Stimulated activated CD4-positive, alpha-beta T cell treated with anti-CD3 and anti-CD28 coated beads, TNF-alpha, amount 100 ng/mL, for 1 hour (primary cell): ENCODE results near the gene DSCAM.

Experiments
- DNase-seq, 3 donors: peaks; one replicate each; pipeline ENCODE4 v3.0.0-alpha.2; 2020; ENCODE audit warnings: low read depth in 3 of 3, low spot score in 1 of 3

DSCAM gene

DNA sequence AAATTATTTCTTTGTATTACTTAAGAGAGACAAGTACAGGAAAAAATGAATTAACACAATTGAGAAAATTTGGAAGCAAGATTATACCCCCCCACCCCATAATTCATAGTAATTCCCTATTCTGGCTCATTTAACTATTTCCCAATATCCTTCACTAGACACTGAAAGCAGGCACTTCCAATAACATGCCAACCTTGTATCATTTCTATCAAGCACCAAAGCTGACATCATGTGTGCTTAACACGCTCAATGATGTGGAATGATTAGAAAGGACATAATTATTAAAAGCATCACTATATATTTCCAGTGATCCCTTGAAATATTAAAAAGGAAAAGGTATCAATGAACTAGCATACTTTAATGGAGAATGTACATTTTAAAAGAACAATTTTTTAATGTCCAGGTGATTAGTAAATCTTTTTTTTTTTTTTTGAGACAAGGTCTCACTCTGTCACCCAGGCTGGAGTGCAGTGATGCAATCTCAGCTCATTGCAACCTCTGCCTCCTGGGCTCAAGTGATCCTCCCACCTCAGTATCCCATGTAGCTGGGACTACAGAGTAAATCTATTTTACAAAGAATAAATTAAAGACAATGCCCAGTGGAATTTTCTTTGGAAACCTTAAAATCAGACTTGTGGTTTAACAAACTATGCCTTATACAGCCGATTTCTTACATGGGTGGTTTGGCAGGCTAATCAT, 443.9 kb downstream of the DSCAM start:
- no peak for DNase-seq

DNA sequence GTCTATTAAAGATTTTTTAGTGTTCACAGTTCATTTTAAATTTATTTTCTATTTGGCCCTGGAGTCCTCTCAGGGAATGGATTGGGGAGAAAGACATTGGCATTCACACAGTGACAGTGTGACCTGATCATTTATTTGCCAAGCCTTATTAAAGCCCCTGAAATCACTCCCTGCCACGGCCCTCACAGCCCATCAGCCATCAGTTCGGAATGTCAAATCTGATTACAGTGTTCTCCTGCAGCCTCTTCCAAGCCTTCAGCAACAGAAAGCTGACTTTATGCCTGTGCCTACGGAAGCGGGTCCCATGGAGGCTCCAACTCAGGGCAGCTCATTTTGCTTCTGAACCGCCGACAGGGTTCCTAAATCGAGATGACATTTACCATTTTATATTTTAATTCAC, 451.2 kb downstream of the DSCAM start:
- no peak for DNase-seq

DNA sequence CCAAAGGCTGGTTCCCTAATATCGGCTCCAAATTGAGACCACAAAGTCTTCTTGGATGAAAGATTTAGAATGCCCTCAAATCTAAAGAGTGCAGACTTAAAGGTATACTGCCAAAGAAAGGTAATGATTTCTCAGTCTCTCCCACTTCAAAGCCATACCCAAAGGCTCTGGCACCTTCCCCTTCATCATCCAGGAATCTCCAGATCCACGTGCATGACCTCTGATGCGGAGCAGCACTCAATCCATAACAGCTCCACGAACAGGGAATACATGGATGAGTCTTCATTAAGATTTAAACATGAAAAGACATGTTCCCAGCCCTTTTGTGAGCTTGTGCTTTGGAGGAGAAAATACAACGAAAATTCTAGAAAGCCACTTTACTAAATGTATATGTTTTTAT, 453.9 kb downstream of the DSCAM start:
- DNase-seq, result no peak

DNA sequence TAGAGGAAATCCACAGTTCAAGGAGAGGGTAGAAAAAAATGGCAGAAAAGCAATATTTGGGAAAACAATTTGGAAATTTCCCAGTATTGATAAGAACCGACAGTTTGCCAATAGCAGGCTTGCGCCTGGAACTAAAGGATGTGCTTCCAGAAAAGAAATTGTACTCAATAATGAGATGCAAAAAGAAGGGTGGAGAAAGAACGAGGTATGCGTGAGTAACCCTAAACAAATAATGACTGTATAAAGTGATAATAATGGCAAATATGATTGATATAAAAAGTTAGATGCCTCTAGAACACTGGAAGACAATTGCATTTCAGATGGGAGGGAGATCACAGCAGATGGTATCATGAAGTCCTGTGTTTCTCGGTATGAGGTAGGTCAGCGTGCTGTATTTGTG, 458.9 kb downstream of the DSCAM start:
- DNase-seq, result no peak

DNA sequence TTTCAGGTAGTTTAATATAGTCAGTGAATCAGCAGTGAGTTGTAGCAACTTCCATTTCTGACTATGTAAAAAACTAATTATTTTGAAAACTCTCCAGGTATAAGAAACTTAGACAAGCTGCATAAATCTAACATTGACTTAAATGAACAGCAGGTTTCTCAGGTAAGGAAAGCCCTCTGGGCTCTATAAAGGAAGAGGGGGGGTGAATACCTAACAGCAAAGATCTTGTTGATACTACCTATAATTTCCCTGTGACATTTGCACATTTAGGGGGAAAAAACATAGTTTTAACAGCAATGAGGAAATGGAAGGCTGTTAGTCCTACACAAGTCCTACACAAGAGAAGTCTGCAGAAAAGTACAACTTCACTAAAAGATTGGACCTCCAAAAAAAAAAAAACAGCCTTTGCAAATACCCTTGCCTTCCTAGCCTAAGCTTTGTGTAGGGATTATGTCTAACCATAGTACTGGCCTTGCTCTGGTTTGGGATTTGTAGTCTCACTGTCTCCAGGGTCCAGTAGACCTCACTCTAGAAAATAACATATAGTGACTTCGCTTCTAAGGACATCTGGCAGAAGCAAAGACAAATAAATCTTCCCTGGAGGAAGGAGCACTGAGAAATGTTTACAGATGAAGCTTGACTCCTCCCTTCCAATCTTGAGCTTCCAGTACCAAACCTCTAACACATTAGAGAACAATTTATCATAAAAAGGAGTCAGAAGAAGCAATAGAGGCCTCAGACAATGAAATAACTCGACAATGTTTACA, 459.8 kb downstream of the DSCAM start:
- no peak for DNase-seq

DNA sequence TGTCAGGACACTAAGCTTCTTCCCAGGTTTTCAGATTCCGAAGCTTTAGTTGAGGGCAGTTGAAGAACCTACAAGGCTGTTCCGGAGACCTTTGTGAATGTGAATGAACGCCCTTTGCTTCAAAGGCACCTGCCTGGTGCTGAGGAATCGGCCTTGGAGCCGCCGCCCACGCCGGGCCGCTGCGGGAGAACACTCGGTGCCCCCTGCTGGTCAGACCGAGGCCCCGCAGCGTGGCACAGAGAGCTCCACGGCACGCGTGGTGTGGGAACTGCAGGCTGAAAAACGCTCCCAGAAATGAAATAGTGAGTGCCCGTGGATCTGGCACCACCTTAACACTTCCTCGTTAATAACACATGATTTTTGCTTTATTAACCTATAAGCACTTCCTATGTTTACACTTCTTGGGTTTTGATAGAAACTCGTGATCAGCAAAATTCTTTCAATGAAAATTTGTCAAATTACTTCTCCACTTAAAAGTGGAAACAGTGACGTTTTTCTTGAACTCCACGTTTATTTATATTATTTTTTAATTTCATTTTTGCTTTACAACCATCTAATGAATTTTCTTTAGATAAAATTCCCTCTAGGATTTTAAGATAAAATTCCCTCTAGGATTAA, 460.6 kb downstream of the DSCAM start:
- DNase-seq, result peak in 1 of 3 donors; percentile 13

DNA sequence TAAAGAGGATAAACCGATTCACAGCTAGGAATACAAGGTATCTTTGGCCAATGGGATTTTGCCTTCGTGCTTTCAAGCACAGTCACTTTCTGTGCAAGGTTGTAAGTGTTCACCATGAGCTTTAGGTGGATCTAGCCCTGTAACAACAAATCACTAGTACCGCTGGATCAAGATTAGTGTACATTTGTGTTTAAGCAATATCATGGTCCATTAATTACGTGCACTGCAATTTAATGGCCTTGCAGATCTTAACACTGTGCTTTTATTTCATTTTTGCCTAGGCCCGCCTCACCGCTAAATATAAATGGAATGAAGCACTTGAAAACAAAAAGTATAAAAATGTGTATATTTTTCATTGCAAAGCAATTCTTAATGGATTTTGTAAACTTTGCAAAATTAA, 461.1 kb downstream of the DSCAM start:
- no peak for DNase-seq

DNA sequence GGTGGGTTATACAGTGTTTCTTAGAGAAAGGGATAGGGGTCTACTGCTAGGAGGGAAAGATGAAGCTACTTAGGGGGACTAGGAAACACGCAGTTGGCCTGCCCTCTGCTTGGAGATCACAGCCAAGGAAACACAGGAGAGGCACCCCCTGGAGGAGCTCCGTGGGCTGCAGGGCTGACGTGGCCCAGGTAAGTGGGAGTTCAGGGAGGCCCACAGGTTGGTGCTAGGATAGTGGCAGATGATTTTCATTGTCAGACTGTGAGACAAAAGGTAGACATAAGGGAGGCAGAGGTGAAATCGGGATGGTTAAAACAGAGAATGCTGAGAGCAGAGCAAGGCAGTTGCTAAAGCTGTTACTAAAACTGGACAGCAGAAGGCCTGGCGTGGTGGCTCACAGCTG, 463.0 kb downstream of the DSCAM start:
- DNase-seq, result no peak

DNA sequence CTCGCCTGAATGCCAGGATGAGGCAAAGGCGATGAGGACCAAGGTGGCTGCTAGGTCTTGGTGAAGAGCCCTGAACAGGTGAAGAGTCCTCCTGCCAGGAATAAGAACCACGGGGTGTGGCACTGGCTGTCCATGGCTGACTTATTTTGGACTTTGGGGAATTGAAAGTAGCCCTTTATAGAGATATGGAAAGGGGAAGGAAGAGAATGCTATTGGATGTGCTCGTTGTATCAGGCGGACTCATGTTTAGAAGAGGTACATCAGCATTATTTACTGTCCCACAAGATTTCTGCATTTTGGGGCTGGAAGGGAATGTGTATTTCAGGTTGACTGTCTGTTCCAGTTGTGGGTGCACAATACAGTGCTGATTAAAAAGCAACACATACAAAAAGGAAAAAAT, 465.8 kb downstream of the DSCAM start:
- no peak for DNase-seq

DNA sequence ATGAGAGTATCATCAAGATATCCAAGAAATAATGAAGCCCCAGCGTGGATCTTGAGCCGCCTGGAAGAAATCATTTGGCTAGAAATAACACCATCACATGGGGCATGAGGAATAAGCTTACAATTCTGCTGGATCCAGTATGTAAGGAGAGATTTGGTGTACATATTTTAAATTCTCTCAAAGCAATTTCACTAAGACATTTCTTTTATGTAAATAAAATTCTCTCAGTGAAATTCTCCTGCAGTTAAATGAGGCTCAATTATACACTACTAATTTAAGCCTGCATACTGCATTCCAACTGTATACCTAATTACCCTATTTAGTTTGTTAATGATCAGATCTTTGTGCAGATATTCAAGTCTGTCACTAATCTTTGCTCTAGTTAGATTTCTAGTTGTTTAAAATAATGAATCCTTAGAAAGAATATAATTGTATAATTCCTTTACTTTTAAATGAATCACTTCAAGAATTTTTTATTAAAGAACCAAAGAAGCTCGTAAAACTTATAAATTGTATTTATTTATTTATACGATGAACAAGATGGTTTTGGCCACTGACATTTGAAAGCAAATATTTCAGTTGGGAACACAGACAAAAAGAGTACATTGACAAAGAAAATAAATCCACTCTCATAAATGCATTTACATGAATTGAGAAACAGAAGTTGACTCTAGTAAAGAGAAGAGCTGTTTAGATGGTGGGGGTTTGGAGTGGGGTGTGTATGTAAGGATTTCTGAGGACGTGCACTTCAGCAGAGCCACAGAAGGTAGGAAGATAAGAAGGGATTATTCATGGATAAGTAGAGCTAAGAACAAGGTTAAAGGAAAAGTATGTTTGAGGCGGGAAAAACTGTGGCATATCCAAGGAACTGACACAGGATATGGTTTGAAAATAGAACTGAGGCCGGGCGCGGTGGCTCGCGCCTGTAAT, 466.8 kb downstream of the DSCAM start:
- DNase-seq, result no peak

DNA sequence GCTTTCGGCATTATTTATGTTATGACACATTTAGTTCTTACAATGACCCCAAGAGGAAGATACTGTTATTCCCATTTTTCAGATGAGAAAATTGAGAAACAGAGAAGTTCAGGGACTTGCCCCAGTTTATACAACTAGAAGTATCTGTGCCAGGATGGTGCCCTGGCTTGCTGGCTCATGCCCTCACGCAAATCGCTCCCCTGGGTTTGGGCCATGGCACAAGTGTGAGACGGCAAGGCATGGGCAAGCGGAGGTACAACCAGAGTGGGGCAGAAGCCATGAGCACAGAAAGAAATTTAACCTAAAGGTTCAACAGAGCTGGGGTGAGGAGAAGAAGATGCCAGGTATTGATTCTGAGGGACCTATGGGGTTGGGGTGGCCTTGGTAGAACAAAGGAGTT, 469.8 kb downstream of the DSCAM start:
- DNase-seq, result no peak

DNA sequence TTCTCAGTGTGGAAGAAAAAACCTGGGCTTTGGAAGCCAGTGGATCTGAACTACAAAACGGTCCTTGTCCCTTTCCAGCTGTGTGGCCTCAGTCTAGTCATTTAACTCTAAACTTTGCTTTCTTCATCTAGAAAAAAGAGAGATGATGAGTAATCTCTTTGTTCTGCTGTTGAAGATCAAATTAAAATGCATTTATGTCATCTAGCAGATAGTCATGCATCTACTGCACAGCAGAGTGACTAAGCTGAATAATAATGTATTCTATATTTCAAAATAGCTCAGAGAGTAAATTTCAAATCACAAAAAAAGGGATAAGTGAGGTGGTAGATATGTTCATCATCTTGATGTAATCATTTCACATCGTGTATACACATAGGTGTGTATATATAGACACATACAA, 473.2 kb downstream of the DSCAM start:
- DNase-seq, result no peak

DNA sequence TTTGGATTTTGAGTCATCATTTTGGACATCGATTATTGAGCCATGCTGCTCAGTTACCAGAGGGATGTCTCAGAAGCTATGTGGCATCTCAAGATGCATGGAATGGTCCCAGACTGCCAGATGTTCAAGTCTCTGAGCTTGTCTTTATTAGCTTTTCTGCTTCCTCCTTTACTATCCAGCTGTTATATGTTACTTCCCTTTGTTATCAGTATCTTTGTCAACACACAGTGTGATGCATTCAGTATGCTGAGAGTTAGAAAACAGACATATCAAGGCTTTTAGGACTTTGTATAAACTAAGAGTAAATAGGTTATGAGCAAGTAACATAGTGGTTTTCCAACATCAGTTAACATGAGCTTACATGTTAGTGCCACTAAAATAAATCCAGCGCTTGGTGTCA, 474.5 kb downstream of the DSCAM start:
- no peak for DNase-seq

DNA sequence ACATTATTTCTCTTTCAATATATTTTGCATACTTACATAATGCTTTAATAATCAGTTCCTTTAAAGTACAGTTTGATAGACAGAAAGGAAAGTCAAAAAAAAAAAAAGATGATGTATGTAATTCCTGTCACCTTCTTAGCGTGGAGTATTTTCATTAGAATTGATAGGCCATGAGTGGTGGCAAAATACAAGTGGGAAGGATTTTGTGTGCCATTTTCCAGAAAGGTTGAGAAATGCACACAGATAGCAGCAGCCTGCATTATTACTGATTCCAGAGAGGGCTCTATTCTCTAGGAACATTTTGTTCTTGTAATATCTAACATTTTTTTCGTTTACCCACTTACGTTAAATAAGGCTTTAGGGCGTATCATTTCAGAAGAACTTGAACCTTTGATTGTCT, 475.6 kb downstream of the DSCAM start:
- DNase-seq, result no peak

DNA sequence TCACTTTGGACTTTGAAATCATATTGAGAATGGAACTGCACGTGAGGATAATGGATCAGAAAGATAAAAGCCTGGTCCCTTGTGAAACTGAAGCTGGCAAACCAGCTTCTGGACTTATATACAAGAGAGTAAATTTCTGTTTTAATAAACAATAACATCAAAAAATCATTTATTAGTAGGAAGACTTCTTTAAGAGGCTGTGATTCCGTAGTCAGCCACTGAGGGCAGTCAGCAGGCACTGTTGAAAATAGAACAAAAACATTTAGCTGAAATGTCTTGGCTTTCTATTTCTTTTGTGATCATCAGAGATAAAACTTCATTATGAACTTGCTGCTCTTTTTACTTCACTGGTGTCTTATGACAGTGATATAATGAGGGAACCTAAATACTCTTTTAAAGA, 490.3 kb downstream of the DSCAM start:
- no peak for DNase-seq

DNA sequence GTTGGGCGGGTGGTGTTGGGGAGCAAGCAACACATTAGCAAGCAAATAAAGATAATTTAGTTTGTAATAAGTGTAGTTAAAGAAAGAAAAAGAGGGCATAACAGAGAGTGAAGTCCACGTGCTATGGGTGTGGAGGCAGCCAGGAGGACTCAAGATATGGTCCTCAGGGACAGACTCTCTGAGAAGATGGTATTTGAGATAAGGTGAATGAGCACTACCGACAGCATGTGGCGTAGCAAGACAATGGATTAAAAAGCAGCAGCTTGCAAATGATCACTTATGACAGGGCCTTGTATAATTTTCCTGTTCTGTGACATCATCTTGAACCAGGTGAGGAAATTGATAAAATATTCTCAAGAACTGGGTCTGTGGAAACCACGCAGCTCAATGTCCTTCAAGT, 491.9 kb downstream of the DSCAM start:
- no peak for DNase-seq

DNA sequence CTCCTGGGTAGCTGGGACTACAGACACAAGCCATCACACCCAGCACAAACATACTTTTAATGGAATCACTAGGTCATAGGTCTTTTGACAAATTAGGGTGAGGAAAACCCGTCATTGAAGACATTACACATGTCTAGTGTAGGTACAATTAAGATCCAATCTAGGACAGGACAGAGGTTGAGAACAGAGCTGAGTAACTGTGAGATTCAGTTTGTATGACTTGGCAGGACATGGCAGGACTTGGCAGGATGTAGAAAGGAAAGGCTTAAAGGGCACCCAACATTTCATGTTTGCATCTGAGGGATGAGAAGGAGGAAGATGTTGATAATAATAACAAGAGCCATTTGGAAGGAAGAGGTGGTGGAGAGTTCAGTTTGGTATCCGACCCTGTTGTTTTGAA, 496.0 kb downstream of the DSCAM start:
- DNase-seq, result no peak

DNA sequence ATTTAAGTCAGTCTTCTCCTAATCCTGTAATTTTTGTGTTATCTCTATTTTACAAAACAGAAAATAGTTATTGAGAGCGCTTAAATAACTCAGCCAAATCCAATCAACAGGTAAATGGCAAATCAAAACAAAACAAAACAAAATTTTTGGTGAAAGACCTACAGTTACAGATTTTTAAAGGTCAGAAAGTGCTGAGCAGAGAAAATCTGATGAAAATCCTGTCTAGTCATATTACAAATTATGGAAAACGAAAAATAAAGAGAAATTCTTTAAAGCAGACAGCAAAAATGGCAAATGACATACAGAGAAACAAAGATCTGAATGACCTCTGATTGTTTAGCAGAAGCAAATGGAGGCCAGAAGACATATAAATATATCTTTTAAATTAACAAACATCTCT, 497.4 kb downstream of the DSCAM start:
- no peak for DNase-seq

DNA sequence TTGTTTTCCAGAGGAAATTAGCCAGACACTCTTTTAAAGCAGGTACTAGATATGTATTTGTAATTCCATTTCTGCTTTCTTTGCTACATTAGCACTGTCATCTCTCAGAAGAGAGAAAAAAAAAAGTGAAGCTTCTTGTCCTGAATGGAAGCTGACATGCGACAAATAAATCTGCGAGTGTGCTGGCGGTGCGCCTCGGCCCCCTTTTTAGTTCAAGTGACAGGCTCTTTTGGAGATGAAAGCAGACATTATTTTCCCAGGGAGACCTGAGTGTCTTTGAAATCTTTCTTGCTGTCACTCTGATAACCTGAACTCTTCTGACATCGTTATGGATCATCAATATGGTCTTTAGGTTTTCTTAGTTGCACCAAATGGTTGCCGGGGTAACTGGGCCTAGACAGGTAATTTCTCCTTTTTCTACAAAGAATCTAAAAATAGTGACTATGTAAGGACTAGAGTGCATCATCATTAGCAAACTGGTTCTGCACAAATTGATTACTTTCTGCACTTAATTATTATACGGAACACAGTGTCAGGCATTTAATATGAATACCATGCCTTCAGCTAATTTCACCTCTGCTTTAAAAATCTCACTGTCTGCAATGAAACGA, 501.1 kb downstream of the DSCAM start:
- no peak for DNase-seq

DNA sequence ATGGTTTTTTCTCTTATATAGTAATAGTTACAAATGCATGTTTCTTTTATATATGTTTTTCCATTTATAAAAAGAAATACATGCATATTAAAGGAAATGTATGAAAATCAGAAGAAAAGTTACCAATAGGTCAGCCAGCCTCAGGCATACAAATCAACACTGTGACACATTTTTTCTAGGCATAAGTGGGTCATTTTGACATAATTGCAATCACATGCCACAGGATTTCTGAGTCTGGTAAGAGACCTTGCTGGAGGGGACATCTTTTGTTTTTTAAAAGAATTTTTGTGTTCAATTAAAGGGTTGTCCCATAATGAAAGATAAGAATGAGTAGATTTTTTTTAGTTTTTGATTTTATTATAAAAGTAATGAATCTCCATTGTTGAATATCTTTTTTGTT, 506.6 kb downstream of the DSCAM start:
- DNase-seq, result no peak

DNA sequence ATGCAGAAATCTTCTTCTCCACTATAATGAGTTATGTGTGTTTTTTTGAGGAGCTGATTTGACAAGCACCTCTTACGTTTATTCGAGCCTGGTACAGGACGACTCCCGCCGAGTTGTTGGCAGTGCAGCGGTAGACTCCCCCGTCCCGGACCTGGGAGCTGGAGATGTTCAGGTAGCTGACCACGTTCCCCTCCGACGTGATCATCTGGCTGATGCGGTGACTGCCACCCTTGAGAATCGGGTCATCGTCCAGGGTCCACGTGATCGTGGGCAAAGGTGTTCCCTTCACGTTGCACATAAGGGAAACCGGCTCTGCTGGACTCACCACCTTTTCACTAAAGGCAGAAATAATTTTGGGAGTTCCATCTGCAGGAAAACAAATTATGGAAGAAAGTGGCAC, 507.9 kb downstream of the DSCAM start:
- no peak for DNase-seq
